ENCODE measurements around the gene CFAP92.

The CFAP92 gene

DNA sequence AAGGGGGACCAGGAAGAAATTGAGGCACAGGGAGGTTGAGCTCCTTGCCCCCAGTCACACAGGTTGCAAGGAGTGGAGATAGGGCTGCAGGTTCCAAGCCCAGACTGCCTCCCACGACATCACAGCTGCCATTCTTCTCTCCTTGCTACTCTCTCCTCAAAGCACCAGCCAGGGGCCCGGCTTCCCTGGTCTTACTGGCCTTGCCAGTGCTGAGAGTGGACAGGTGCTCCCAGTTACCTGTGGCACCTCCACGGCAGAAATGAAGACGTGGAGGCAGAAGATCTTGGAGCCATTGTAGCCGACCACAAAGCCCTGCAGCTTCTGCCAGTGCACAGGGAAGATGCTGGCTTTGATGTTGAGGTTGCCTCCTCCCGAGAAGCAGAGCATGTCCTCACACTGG, 132.4 kb downstream of the CFAP92 start:
- DNase-seq (ENCODE audit: low spot score), result no peak
